NK-92 (cell line): ENCODE measurements around the gene ZNF862.

ENCODE experiments used
- DNase-seq: peaks from one replicate; lab custom pipeline; 2025; ENCODE audit not compliant: unreplicated experiment; lab: John Stamatoyannopoulos, UW

ZNF862 gene

GRCh38 chr7:149843566-149843965 is 5.4 kb downstream of the ZNF862 start:
- no peak for DNase-seq

- no peak for DNase-seq
Measured at GRCh38 chr7:149844445-149844844, 6.3 kb downstream of the ZNF862 start.

- DNase-seq: no peak
Measured at GRCh38 chr7:149845257-149845980, 7.2 kb downstream of the ZNF862 start.

DNA sequence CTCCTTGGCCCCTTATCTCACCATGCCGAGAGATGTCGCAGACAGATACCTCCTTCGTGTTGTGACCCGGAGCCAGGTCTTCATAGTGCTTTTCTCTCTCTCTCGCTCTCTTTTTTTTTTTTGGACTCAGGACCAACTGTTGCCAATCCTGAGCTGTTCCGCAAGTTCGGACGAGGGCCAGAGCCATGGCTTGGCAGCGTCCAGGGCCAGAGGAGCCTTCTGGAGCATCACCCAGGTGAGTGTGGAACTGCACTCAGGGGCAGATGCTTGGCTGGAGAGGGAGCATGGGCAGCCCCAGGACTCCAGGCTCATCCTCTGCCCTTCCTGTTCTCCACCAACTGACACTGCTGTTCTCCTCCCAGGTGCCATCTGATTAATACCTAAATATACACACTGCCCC is 7.8 kb downstream of the ZNF862 start:
- no peak for DNase-seq

DNA sequence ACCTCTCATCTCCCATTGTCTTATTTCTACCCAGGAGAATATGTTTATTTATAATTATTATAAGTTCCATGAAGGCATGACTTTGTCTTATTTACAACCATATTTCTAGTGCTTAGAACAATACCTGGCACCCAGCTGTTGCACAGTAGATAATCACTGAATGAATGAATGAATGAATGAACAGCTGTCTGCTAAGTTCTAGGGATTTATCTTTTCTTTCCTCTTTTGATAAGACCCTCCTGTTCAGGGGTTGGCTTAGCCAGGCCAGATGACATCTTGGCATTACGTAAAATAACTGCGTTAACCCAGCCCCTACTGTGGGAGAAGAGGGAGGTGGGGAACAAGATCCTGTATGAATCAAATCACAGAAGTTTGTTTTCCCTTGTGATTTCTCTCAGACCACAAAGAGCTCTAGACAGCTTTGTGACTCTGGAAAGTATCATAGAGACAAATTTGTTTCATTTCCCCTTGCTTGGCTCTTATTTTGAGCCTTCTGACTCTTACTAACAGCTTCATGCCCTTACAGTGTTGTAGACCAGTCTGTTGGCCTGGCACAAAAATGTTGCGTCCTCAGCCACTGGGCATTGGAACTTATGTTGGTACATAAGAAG is 8.4 kb downstream of the ZNF862 start:
- DNase-seq: no peak

DNA sequence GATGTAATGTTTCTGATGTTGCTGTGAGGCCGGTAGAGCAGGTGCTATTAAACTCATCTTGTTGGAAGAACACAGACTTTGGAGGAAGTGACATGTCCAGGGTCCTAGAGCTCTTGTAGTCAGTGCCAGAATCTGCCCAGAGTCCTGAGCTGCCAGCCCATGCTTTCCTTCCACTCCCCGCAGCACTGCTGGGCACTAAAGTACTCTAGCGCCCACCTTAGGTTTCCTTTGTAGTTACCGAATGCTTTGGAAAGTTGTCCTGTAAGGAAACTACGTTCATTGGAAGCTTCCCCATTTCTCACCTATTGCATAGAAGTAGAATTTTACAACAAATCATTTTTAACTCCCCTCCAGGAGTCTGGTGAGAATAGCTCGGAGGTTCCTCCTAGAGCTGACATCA is 11.0 kb downstream of the ZNF862 start:
- DNase-seq: no peak

DNA sequence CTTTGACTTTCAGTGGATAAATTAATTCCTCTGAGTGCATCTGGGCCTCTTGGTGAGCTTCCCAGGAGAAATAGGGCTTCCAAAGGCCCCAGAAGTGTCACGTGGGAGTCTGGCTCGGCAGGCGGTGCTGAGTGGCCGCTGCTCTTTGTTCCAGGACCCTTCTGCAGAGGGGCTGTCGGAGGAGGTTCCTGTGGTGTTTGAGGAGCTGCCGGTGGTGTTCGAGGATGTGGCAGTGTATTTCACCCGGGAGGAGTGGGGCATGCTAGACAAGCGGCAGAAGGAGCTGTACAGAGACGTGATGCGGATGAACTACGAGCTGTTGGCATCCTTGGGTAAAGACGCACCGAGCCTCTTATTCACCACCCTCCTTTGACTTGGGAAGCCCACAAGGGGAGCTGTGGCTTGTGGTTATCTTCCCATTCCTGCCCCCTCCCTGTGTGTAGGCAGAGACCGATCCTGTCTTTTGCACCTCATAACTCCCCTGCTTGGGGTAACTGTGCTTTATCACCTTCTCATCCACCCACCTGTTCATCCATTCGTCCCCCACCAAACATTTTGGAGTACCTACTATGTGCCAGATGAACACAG is 11.9 kb downstream of the ZNF862 start:
- no peak for DNase-seq

GRCh38 chr7:149850716-149851115 is 12.5 kb downstream of the ZNF862 start:
- DNase-seq: no peak

GRCh38 chr7:149851449-149851848 is 13.3 kb downstream of the ZNF862 start:
- no peak for DNase-seq

DNA sequence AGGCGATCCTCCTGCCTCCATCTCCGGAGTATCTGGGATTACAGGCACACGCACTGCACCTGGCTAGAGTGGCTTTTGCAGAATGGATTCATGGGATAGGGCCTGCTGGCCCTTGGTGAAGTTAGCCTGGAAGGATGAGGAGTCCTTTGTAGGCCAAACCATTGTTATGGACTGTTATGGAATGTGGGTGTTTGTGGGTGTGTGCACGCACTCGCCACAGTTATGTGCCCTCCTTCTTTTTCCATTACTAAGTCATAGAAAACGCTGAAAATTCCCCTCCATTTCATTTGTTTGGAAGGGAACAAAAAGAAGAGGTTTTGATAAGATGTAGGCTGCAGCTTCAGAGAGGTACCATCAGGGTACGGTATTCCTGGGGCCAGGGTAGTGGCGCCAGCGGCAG is 15.0 kb downstream of the ZNF862 start:
- no peak for DNase-seq

GRCh38 chr7:149854611-149855360 is 16.6 kb downstream of the ZNF862 start:
- DNase-seq: no peak

DNA sequence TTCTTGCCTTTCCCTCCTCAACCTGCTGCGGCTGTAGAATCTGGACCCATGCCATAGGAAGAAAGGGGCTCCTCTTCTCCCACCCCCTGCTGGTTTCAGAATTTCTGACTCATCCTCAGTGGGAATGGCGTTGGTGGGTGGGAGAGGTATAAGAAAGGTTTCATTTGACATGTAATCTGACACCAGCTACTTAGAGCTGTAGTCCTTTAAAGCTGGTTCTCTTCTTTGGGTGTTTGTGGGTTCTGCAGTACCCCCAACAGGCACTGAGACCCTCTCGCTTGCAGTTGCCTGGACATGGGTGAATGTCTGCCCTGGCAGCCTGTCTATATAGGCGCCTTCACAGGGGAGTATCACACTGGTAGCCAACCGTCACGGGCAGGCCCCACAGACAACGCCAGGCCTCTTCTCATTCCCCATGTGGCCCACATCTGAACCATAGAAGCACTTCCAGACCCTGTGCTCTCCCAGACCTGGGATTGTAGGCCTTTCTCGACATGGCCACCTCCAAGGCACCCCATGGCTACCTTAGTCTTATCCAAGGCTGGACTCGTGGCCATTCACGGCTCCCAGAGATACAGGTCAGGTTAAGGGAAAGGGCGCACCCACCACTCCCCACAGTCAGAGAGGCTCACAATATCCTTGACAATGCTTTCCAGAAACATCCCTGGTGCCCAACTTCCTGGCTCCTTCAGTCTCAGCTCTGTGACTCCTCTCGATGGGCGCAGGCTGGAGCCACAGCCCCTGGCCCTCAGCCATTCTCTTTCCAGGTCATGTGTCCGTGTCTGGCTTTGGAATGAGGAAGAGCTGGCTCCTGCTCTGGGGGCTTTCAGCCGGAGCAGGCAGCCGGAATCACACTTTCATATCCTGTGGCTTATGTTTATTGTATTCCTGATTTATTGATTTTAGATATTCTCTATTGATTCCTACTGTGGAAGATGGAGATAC is 17.5 kb downstream of the ZNF862 start:
- no peak for DNase-seq

- DNase-seq: no peak
Measured at GRCh38 chr7:149856583-149856982, 18.4 kb downstream of the ZNF862 start.

- no peak for DNase-seq
Measured at GRCh38 chr7:149859369-149859768, 21.2 kb downstream of the ZNF862 start.

GRCh38 chr7:149859876-149860275 is 21.7 kb downstream of the ZNF862 start:
- DNase-seq: no peak

GRCh38 chr7:149860821-149861727 is 22.9 kb downstream of the ZNF862 start:
- DNase-seq: no peak

- no peak for DNase-seq
Measured at GRCh38 chr7:149861728-149862045, 23.5 kb downstream of the ZNF862 start.

DNA sequence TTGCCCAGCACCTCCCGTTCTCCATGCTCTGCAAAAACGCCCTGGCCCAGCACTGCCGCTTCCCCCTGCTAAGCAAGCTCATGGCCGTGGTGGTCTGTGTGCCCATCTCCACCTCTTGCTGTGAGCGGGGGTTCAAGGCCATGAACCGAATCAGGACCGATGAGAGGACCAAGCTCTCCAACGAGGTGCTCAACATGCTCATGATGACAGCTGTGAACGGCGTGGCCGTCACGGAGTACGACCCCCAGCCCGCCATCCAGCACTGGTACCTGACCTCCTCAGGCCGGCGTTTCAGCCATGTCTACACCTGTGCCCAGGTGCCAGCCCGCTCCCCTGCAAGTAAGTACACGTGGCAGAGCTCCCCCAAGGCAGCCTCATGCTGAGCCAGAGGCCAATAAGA is 24.0 kb downstream of the ZNF862 start:
- no peak for DNase-seq

GRCh38 chr7:149863500-149863899 is 25.3 kb downstream of the ZNF862 start:
- DNase-seq: no peak

DNA sequence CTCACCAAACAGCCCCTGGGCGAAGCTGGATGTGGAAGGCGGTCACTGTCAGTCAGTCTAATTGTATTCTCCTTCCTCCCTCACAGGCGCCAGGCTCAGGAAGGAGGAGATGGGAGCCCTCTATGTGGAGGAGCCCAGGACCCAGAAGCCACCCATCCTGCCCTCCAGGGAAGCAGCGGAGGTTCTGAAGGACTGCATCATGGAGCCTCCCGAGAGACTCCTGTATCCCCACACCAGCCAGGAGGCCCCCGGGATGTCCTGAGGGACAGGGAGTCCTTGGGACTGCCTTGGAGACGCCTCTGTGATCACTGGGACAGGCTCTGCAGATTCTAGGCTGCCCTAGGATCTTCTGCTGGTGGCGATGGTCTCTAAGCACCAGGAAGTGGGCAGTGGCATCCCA is 25.8 kb downstream of the ZNF862 start:
- no peak for DNase-seq
